NT2/D1 (cell line): ENCODE data around the gene EPHA8.

ENCODE experiments used
- DNase-seq: peaks from one replicate; pipeline ENCODE4 v3.0.0-alpha.2; 2011; ENCODE audit warnings: low read depth, low spot score
- H3K27me3 ChIP-seq: 2 replicates; pipeline ENCODE4 v1.6.0; 2011; ENCODE audit warnings: mild to moderate bottlenecking; ENCODE audit not compliant: insufficient read length, insufficient read depth
- H3K36me3 ChIP-seq: 2 replicates; pipeline ENCODE4 v1.6.1; 2011; ENCODE audit warnings: mild to moderate bottlenecking, low read length, mixed read lengths; ENCODE audit not compliant: insufficient read depth, insufficient read length
- H3K4me1 ChIP-seq: 2 replicates; pipeline ENCODE4 v1.5.1; 2011; ENCODE audit not compliant: insufficient read depth, insufficient read length
- H3K4me3 ChIP-seq: 2 replicates; pipeline ENCODE4 v1.5.1; 2011; ENCODE audit warnings: low read depth; ENCODE audit not compliant: insufficient read length
- H3K9ac ChIP-seq: 2 replicates; pipeline ENCODE4 v1.6.0; 2011; ENCODE audit warnings: low read depth; ENCODE audit not compliant: insufficient read length
- H3K9me3 ChIP-seq: 2 replicates; pipeline ENCODE4 v1.5.1; 2011; ENCODE audit warnings: mild to moderate bottlenecking, low read length; ENCODE audit not compliant: insufficient read depth
- SUZ12 ChIP-seq: IDR thresholded peaks from 2 replicates; pipeline ENCODE4 v1.6.1; 2011; ENCODE audit not compliant: insufficient read length, insufficient read depth; ENCODE audit errors: extremely low read depth
- YY1 ChIP-seq: IDR thresholded peaks from 2 replicates; pipeline ENCODE4 v1.6.1; 2011; ENCODE audit not compliant: insufficient read length, insufficient read depth
- ZNF274 ChIP-seq: IDR thresholded peaks from 2 replicates; pipeline ENCODE4 v1.6.1; 2011; ENCODE audit warnings: mild to moderate bottlenecking, low read depth, low read length

EPHA8 gene

DNA sequence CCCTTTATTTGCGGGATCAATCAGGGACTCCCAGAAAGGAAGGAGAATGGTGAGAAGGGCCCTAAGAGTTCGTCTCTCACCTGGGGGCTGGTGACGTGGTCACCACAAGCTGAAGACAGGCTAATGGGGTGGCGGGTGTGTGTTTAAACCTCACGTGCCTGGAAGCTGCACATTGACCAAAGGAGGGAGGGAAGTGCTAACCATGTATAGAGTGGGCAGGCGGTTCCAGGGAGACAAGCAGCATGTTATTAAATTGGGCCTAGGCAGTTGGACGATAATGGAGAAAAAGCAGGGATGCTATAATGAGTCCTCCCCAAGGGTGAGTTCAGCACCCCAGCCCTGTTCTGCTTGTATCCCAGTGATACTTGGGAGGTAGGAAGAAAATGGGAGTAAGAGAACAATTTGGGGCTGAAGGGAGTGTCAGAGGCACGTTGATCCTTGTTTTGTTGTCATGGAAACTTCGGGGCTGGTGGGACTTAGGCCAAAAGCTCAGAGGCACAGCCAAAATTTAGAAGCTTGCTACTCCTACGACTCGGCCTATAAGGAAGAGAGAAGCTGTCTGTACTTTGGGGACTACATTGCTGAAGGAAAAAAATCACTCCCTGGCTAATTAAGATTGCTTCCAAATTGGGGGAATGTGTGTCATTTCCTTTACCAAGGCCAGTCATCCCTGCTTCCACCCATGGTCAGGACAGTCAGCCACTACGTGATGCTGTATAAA, 33.2 kb upstream of the EPHA8 start:
- Histone ChIP-seq H3K36me3 (peaks cover 48% of the 10 kb centered on the region), H3K9ac (no peak overlapping the region), H3K4me3 (no peak overlapping the region), H3K4me1 (no peaks in the 10 kb centered on the region), H3K27me3 (no peaks in the 10 kb centered on the region), H3K9me3 (no peaks in the 10 kb centered on the region)
- no peak for DNase-seq
- TF ChIP-seq SUZ12 (no peak), YY1 (no peak), ZNF274 (no peak)

DNA sequence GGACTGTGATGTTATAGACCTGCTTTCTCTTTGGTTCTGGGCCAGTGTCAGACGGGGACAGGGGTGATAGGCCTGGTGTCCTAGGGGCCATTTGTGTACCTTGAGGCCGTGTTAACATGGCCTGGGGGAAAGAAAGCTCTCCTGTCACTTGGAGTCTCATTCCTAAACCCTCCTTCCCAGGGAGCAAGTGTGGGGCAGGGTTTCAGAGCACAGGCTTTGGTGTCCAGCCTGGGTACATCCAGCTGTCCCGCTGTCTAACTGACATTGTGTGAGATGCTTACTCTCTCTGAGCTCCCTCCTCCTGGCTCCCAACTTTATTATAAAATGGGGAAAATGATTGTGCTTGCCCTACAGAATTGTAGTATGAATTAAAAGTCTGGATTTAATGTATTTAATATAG, 32.6 kb upstream of the EPHA8 start:
- TF ChIP-seq ZNF274: no peak
- no peak for TF ChIP-seq YY1
- Histone ChIP-seq H3K9ac (no peak overlapping the region), H3K27me3 (no peaks in the 10 kb centered on the region), H3K4me1 (no peaks in the 10 kb centered on the region), H3K36me3 (peaks cover 41% of the 10 kb centered on the region), H3K4me3 (no peak overlapping the region), H3K9me3 (no peaks in the 10 kb centered on the region)
- DNase-seq: no peak

DNA sequence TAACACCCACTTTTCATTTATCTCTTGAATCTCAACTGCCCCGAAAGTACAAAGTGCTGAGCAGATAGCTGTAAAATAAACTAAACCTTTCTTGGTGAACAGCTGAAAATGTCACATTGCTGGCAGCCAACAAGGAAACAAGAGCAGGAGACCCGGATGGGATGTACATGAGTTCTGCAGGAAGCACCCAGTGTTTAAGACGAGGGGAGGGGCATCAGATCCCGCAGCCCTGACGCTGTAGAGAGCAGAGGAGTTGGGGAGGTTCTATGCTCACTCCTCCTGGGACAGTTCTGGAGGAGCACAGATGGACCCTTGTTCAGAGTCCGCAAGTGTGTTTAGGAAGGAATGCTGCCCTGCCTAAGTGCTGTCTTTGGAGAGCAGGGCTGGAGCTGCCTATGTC, 32.0 kb upstream of the EPHA8 start:
- DNase-seq: no peak
- H3K4me3 ChIP-seq: no peak overlapping the region
- no peaks in the 10 kb centered on the region for H3K9me3 ChIP-seq
- no peak overlapping the region for H3K9ac ChIP-seq
- H3K36me3 ChIP-seq: peaks cover 36% of the 10 kb centered on the region
- TF ChIP-seq ZNF274 (no peak), YY1 (no peak), SUZ12 (no peak)
- no peaks in the 10 kb centered on the region for H3K4me1 ChIP-seq
- no peaks in the 10 kb centered on the region for H3K27me3 ChIP-seq

DNA sequence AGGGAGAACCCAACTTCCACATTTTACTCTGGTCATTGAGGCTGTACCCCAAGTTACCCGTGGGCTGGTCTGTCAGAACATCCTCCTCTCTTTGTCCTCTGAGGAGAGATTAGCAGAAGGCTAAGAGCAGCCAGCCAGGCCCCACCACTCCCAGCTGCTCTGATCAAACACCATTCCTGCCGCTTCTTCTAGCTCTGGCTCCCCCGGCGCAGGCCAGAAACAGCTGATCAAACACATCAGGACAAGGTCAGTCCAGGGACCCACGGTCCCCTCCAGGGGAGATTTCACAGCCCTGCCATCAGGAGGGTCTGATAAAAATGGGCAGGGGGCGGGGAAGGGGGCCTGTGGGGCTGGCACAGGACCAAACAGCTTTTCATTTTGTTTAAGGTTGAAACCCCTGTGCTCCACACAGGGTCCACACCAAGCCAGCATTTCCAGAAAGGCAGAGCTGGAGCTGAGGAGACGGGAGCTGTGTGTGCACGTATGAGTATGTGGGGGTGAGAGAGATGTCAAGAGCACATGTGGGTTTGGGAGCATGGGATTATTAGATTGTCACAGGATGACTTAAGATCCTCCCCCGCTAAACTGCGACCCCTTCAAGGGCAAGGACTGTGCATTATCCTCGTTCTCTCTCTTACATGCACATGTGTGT, 29.9 kb upstream of the EPHA8 start:
- no peaks in the 10 kb centered on the region for H3K4me1 ChIP-seq
- TF ChIP-seq YY1 (no peak), ZNF274 (no peak), SUZ12 (no peak)
- peaks cover 18% of the 10 kb centered on the region for H3K36me3 ChIP-seq
- H3K27me3 ChIP-seq: no peaks in the 10 kb centered on the region
- H3K9ac ChIP-seq: no peak overlapping the region
- H3K4me3 ChIP-seq: no peak overlapping the region
- H3K9me3 ChIP-seq: no peaks in the 10 kb centered on the region
- no peak for DNase-seq

DNA sequence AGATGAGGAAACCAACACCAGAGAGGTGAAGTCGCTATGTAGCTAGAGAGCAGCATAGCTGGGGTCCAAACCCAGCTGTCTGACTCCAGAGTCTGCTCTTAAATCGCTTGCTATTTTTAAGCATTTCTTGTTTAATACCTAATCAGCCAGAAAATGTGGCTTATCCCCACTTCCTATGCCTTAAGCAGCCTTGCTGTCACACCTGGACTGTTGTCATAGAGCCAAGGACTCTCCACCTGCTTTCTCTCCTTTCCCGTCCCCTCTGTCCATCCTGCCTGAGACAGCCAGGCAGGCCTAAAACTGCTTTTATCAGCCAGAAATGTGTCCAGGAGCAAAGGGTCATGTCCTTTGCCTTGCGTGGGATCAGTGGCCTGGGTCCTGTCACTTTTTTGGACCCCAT, 28.3 kb upstream of the EPHA8 start:
- no peak for DNase-seq
- Histone ChIP-seq H3K4me1 (no peaks in the 10 kb centered on the region), H3K27me3 (no peaks in the 10 kb centered on the region), H3K4me3 (no peak overlapping the region), H3K36me3 (peaks cover 5% of the 10 kb centered on the region), H3K9ac (no peak overlapping the region), H3K9me3 (no peaks in the 10 kb centered on the region)
- TF ChIP-seq YY1 (no peak), SUZ12 (no peak), ZNF274 (no peak)

DNA sequence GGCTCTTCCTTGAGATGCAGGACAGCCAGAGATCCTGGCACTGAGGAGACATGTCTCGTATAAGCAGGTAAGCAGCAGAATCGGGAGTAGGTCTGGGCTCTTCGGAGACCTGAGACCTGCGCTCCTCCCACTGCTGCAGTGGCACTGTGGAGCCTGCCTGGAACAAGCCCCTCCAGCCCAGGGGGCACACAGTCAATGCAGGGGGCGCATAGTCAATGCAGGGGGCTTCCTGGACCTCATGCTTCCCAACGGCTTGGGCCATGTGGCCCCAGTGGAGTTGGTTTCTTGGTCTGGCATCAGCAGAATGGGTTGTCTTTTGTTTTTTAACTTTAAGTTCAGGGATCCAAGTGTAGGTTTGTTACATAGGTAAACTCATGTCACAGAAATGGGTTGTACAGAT, 27.9 kb upstream of the EPHA8 start:
- H3K27me3 ChIP-seq: no peaks in the 10 kb centered on the region
- no peak for DNase-seq
- H3K4me3 ChIP-seq: no peak overlapping the region
- no peaks in the 10 kb centered on the region for H3K9me3 ChIP-seq
- peaks cover 5% of the 10 kb centered on the region for H3K36me3 ChIP-seq
- no peak overlapping the region for H3K9ac ChIP-seq
- TF ChIP-seq SUZ12 (no peak), ZNF274 (no peak), YY1 (no peak)
- peaks cover 4% of the 10 kb centered on the region for H3K4me1 ChIP-seq

DNA sequence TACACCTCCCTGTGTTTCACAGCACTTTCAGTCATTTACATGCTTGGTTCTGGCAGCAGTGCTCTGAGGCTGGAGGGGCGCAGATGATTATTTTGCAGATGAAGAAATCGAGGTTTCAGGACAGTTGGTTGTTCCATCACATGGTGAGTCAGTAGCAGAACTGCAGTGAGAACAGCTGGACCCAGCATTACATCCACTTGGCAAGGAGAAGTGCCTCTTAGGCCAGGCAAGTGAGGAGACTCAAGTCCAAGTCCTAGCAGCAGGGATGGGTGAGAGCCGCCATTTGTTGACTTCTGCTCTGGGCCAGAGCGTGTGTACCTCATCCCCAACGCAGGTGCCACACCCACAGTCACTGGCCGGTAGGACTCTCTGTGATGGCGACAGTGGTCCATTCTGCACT, 26.8 kb upstream of the EPHA8 start:
- Histone ChIP-seq H3K4me1 (peaks cover 5% of the 10 kb centered on the region), H3K9ac (no peak overlapping the region)

More for the DNA sequence above, 26.8 kb upstream of the EPHA8 start:
- Histone ChIP-seq H3K27me3 (no peaks in the 10 kb centered on the region), H3K9me3 (no peaks in the 10 kb centered on the region), H3K36me3 (no peaks in the 10 kb centered on the region), H3K4me3 (no peak overlapping the region)
- no peak for DNase-seq
- TF ChIP-seq ZNF274 (no peak), SUZ12 (no peak), YY1 (no peak)
